DND-41 (cell line): ENCODE data around the gene NUP153.

ENCODE experiments used
- EZH2 ChIP-seq: IDR thresholded peaks from 3 replicates; pipeline ENCODE4 v1.6.1; 2012; ENCODE audit warnings: borderline replicate concordance, low read depth, mild to moderate bottlenecking, moderate library complexity, low read length, inconsistent platforms; ENCODE audit not compliant: severe bottlenecking
- TF ChIP-seq, protein P1 (sequence below): IDR thresholded peaks from 2 replicates; pipeline ENCODE4 v1.5.1; 2012; ENCODE audit warnings: borderline replicate concordance, low read length, moderate library complexity, mild to moderate bottlenecking; ENCODE audit not compliant: poor library complexity, severe bottlenecking; ENCODE audit errors: extremely low read depth

- no peak for TF ChIP-seq EZH2
- TF ChIP-seq, protein P1, sequence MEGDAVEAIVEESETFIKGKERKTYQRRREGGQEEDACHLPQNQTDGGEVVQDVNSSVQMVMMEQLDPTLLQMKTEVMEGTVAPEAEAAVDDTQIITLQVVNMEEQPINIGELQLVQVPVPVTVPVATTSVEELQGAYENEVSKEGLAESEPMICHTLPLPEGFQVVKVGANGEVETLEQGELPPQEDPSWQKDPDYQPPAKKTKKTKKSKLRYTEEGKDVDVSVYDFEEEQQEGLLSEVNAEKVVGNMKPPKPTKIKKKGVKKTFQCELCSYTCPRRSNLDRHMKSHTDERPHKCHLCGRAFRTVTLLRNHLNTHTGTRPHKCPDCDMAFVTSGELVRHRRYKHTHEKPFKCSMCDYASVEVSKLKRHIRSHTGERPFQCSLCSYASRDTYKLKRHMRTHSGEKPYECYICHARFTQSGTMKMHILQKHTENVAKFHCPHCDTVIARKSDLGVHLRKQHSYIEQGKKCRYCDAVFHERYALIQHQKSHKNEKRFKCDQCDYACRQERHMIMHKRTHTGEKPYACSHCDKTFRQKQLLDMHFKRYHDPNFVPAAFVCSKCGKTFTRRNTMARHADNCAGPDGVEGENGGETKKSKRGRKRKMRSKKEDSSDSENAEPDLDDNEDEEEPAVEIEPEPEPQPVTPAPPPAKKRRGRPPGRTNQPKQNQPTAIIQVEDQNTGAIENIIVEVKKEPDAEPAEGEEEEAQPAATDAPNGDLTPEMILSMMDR, result no peak
These were observed 3.6 kb upstream of the NUP153 start for GRCh38 chr6:17710331-17710730.
